Measurements from ENCODE around the gene MKX. TPM values are rescaled to one million over a fixed set of nuclear protein-coding genes. Genes with fewer than 3 reads are reported as not detected.

Gene MKX
- total RNA-seq, 1 donor from 2014 or later: 22.1 TPM

DNA sequence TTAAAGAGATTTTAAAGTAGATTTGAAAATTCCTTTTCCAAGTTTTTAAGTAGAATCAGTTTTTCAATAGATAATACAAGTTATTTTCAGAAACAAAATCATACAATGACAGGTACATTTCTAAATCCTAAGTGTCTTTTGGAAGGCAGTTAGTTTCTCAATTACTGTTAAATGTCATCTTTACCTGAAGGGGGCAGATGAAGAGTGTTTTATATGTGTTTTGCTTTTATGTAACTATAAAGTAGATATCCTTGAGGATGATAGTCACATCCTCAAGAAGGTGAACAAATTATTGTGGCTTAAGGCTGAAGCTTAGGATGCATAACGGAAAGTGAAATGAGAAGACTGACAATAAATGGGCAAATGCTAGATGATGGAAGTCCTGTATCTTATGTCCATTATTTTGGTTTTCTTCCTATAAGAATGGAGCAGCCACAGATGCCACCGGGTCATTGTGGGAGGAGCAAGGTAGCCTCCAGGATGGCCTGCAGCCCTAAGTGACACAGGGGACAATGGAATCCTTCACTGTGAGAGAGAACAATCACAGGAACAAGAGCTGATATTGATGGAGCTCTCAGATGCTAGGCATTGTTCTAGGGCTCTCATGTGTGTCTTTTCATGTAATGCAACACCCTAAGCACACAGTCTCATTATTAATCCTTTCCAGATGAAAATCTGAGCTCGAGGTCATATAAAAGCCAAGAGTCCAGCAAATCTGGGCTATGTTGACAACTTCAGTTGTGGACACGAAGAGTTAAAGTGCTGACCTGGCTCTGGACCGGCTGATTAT is 14.1 kb upstream of the MKX start:
- Mint-ChIP-seq H3K9me3 (ENCODE audit: low read depth) (no peaks in the 10 kb centered on the region), H3K36me3 (ENCODE audit: low read depth) (peaks cover 2% of the 10 kb centered on the region), H3K27ac (ENCODE audit: unreplicated experiment) (no peak overlapping the region), H3K4me1 (ENCODE audit: low read depth) (no peaks in the 10 kb centered on the region), H3K27me3 (ENCODE audit: low read depth) (peaks cover 3% of the 10 kb centered on the region), H3K4me3 (ENCODE audit: unreplicated experiment) (no peak overlapping the region)
- DNase-seq (ENCODE audit: low spot score): no peak
- TF ChIP-seq, protein P1, sequence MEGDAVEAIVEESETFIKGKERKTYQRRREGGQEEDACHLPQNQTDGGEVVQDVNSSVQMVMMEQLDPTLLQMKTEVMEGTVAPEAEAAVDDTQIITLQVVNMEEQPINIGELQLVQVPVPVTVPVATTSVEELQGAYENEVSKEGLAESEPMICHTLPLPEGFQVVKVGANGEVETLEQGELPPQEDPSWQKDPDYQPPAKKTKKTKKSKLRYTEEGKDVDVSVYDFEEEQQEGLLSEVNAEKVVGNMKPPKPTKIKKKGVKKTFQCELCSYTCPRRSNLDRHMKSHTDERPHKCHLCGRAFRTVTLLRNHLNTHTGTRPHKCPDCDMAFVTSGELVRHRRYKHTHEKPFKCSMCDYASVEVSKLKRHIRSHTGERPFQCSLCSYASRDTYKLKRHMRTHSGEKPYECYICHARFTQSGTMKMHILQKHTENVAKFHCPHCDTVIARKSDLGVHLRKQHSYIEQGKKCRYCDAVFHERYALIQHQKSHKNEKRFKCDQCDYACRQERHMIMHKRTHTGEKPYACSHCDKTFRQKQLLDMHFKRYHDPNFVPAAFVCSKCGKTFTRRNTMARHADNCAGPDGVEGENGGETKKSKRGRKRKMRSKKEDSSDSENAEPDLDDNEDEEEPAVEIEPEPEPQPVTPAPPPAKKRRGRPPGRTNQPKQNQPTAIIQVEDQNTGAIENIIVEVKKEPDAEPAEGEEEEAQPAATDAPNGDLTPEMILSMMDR (IDR thresholded peaks at IDR 0.05): peak; percentile 75

DNA sequence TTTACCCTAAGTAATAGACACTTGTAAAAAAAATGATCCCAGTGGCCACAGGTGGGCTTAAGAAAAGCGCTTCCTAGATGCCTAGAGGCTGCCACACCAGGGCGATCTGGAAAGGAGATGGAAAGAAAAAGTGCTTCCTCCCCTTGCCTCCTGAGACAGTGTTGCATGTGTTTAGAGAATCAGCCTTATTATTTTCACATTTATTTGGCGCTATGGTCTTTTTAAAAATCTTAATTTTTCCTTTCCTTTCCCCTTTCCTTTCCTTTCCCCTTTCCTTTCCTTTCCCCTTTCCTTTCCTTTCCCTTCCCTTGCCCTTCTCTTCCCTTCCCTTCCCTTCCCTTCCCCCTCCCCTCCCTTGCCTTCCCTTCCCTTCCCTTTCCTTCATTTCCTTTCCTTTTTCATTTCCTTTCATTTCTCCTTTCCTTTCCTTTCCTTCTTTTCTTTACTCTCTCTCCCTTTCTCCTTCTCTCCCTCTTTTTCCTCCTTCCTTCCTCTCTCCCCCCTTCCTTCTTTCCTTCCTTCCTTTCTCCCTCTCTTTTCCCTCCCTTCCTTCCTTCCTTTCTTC is 7.1 kb upstream of the MKX start:
- H3K27ac Mint-ChIP-seq (ENCODE audit: unreplicated experiment): no peak overlapping the region
- no peak overlapping the region for H3K4me3 Mint-ChIP-seq (ENCODE audit: unreplicated experiment)
- peaks cover 4% of the 10 kb centered on the region for H3K36me3 Mint-ChIP-seq (ENCODE audit: low read depth)
- no peak for DNase-seq (ENCODE audit: low spot score)
- TF ChIP-seq, protein P1 (IDR thresholded peaks at IDR 0.05): no peak
- no peaks in the 10 kb centered on the region for H3K9me3 Mint-ChIP-seq (ENCODE audit: low read depth)
- H3K4me1 Mint-ChIP-seq (ENCODE audit: low read depth): no peaks in the 10 kb centered on the region
- H3K27me3 Mint-ChIP-seq (ENCODE audit: low read depth): peaks cover 29% of the 10 kb centered on the region

DNA sequence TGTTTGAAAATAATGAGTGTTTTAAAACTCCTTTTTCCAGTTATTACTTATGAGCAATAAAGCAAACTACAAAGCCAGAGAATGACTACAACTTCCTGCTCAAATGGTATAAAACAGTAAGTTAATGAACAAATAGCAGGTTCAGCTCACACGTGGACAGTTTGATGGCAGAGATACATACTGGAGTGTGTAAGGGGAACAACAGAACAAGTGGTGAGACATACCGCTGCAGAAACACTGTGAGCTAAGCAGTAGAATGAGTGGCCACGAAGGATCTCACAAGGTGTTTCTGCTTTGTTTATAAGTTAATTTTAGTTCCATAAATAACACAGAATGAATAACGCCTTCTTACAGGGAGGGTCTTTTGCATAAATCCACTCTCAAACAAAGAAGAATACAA is 3.0 kb upstream of the MKX start:
- Mint-ChIP-seq H3K27ac (ENCODE audit: unreplicated experiment) (no peak overlapping the region), H3K4me3 (ENCODE audit: unreplicated experiment) (no peak overlapping the region), H3K36me3 (ENCODE audit: low read depth) (peaks cover 4% of the 10 kb centered on the region), H3K27me3 (ENCODE audit: low read depth) (peaks cover 29% of the 10 kb centered on the region), H3K9me3 (ENCODE audit: low read depth) (no peaks in the 10 kb centered on the region), H3K4me1 (ENCODE audit: low read depth) (peaks cover 23% of the 10 kb centered on the region)
- TF ChIP-seq, protein P1 (IDR thresholded peaks at IDR 0.05): no peak
- no peak for DNase-seq (ENCODE audit: low spot score)

DNA sequence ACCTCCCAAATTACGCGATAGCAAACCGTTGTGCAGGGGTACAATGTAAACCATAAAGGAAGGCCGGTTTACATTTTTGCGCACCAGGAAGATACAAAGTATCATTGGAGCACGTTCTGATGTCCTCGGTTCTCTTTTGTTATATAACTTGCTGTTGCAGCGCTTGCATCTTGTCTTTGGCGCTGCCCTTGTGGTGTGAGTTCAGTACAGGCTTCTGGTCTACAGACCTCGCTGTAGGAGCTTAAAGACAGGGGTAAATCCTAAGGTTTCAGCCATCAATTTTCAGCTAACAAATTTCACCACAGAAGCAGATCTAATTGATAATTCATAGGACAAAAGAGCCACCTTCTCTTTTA is 1.5 kb upstream of the MKX start:
- peaks cover 4% of the 10 kb centered on the region for H3K36me3 Mint-ChIP-seq (ENCODE audit: low read depth)
- no peak overlapping the region for H3K27ac Mint-ChIP-seq (ENCODE audit: unreplicated experiment)
- DNase-seq (ENCODE audit: low spot score): no peak
- H3K4me1 Mint-ChIP-seq (ENCODE audit: low read depth): peaks cover 23% of the 10 kb centered on the region
- TF ChIP-seq, protein P1 (IDR thresholded peaks at IDR 0.05): peak; percentile 11
- H3K9me3 Mint-ChIP-seq (ENCODE audit: low read depth): no peaks in the 10 kb centered on the region
- no peak overlapping the region for H3K4me3 Mint-ChIP-seq (ENCODE audit: unreplicated experiment)
- peaks cover 25% of the 10 kb centered on the region for H3K27me3 Mint-ChIP-seq (ENCODE audit: low read depth)

DNA sequence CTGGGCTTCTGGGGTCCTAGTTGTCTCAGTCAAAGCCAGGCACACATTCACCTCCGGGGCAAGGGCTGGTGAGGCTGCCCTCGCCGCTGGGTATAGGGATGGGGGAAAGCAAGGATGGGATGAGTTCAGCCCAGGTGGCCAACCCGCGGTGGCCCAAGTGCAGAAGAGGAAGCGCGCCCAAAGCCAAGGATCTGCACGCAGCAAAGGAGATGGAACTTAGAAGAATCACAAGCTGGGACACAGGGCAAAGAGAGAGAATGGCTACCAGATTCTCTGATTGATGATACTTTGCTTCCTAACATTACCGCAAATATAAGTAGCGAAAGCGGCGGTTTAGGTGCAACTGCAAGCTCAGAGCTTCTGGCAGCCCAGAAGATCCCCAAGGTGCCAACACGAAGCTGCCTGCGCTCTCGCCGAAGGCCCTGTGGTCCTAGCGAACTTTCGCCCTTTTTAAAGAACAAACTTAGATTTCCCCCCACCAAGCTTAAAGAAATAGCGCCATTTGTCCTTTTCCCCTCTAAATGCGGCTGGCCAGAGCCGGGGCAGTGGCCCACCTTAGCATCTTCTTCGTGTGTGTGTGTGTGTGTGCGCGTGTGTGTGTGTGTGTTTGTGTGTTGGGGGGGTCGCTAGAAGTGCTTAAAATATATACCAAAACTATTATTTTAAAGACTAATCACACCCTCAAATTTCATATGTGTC is 927 bp upstream of the MKX start:
- DNase-seq (ENCODE audit: low spot score): no peak
- H3K27ac Mint-ChIP-seq (ENCODE audit: unreplicated experiment): peak overlapping the region; percentile 81
- H3K36me3 Mint-ChIP-seq (ENCODE audit: low read depth): peaks cover 2% of the 10 kb centered on the region
- TF ChIP-seq, protein P1 (IDR thresholded peaks at IDR 0.05): no peak
- H3K4me1 Mint-ChIP-seq (ENCODE audit: low read depth): peaks cover 28% of the 10 kb centered on the region
- peak overlapping the region; percentile 84 for H3K4me3 Mint-ChIP-seq (ENCODE audit: unreplicated experiment)
- no peaks in the 10 kb centered on the region for H3K9me3 Mint-ChIP-seq (ENCODE audit: low read depth)
- peaks cover 19% of the 10 kb centered on the region for H3K27me3 Mint-ChIP-seq (ENCODE audit: low read depth)
